Measurements from ENCODE around the gene UGT2B10. TPM values are rescaled to one million over a fixed set of nuclear protein-coding genes. Genes with fewer than 3 reads are reported as not detected.

Gene UGT2B10
- polyA plus RNA-seq, 1 donor from 2014 or later = not detected

GRCh38 chr4:68859655-68860054 lies 43.9 kb downstream of the UGT2B10 start (continued):
- TF ChIP-seq REST (IDR thresholded peaks at IDR 0.05; ENCODE audit: borderline replicate concordance) = no peak

GRCh38 chr4:68861057-68861456 lies 45.3 kb downstream of the UGT2B10 start:
- no peak overlapping the region for H3K4me3 ChIP-seq (ENCODE audit: low read length)
- no peak overlapping the region for H3K9ac ChIP-seq (ENCODE audit: low read length)
- TF ChIP-seq POLR2AphosphoS5 (IDR thresholded peaks at IDR 0.05) = no peak
- TF ChIP-seq EP300 (conservative IDR thresholded peaks at IDR 0.05; ENCODE audit: poor library complexity, severe bottlenecking) = no peak
- no peak for TF ChIP-seq REST (IDR thresholded peaks at IDR 0.05; ENCODE audit: borderline replicate concordance)
- TF ChIP-seq EZH2 (IDR thresholded peaks at IDR 0.05; ENCODE audit: borderline replicate concordance, insufficient read depth, low read length, poor library complexity, severe bottlenecking) = no peak
- TF ChIP-seq CTCF (IDR thresholded peaks at IDR 0.05; ENCODE audit: poor library complexity, severe bottlenecking) = no peak
- TF ChIP-seq MXI1 (conservative IDR thresholded peaks at IDR 0.05; ENCODE audit: poor library complexity, severe bottlenecking) = no peak
- no peak for TF ChIP-seq TAF1 (IDR thresholded peaks at IDR 0.05; ENCODE audit: low read depth)
- TF ChIP-seq SMC3 (conservative IDR thresholded peaks at IDR 0.05; ENCODE audit: poor library complexity) = no peak
- no peak for TF ChIP-seq RAD21 (conservative IDR thresholded peaks at IDR 0.05)
- H3K79me2 ChIP-seq (replicated peaks; ENCODE audit: insufficient read depth, low read length) = no peaks in the 10 kb centered on the region
- H2AFZ ChIP-seq (ENCODE audit: low read depth, low read length) = no peak overlapping the region
- no peaks in the 10 kb centered on the region for H3K27me3 ChIP-seq (ENCODE audit: insufficient read depth, low read depth, low read length)
- H3K9me3 ChIP-seq (ENCODE audit: low read length) = no peaks in the 10 kb centered on the region
- no peaks in the 10 kb centered on the region for H4K20me1 ChIP-seq (ENCODE audit: insufficient read depth)
- no peak overlapping the region for H3K4me2 ChIP-seq (ENCODE audit: low read length)
- H3K9me2 ChIP-seq (ENCODE audit: insufficient read depth, low read length) = no peaks in the 10 kb centered on the region
- no peak overlapping the region for H3K27ac ChIP-seq (ENCODE audit: low read length)
- no peaks in the 10 kb centered on the region for H3K36me3 ChIP-seq (ENCODE audit: insufficient read depth, low read length)
- no peaks in the 10 kb centered on the region for H3F3A ChIP-seq (ENCODE audit: insufficient read depth, low read length, poor library complexity, severe bottlenecking)
